ENCODE data around the gene TMEM116.

GRCh38 chr12:111881716-111882115 is 131.2 kb downstream of the TMEM116 start:
- TF ChIP-seq, protein P1, sequence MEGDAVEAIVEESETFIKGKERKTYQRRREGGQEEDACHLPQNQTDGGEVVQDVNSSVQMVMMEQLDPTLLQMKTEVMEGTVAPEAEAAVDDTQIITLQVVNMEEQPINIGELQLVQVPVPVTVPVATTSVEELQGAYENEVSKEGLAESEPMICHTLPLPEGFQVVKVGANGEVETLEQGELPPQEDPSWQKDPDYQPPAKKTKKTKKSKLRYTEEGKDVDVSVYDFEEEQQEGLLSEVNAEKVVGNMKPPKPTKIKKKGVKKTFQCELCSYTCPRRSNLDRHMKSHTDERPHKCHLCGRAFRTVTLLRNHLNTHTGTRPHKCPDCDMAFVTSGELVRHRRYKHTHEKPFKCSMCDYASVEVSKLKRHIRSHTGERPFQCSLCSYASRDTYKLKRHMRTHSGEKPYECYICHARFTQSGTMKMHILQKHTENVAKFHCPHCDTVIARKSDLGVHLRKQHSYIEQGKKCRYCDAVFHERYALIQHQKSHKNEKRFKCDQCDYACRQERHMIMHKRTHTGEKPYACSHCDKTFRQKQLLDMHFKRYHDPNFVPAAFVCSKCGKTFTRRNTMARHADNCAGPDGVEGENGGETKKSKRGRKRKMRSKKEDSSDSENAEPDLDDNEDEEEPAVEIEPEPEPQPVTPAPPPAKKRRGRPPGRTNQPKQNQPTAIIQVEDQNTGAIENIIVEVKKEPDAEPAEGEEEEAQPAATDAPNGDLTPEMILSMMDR (IDR thresholded peaks at IDR 0.05) = no peak
- TF ChIP-seq TCF7L2 (IDR thresholded peaks at IDR 0.05; ENCODE audit: low read depth, low read length) (no peak), POLR2AphosphoS5 (IDR thresholded peaks at IDR 0.05; ENCODE audit: low read depth, low read length) (no peak), SIN3A (IDR thresholded peaks at IDR 0.05; ENCODE audit: borderline replicate concordance, insufficient read depth, low read depth, low read length) (no peak)
